Kidney (tissue), 14 donors: ENCODE results near the gene FBXL17. TPM values are rescaled to one million over a fixed set of nuclear protein-coding genes. Genes with fewer than 3 reads are reported as not detected.

Experiments
- DNase-seq, 5 donors: peaks; one replicate each; pipeline ENCODE4 v3.0.0-alpha.2; 2013 to 2020
- FAIRE-seq: peaks from 2 replicates; lab custom pipeline; 2012; peaks lifted over from hg19 to GRCh38; lab: Jason Lieb, UNC
- H3K27ac ChIP-seq, 2 donors: one replicate each; pipeline ENCODE4 v1.7.0; 2013; ENCODE audit warnings: low read depth in 2 of 2, low read length in 2 of 2, inconsistent platforms in 1 of 2
- H3K27me3 ChIP-seq: one replicate; pipeline ENCODE4 v1.7.1; 2013; ENCODE audit warnings: low read length, inconsistent platforms; ENCODE audit not compliant: control insufficient read depth, insufficient read depth
- H3K36me3 ChIP-seq, 3 donors: one replicate each; pipeline versions ENCODE4 v1.7.0 to v1.7.1; 2013; ENCODE audit warnings: low read length in 3 of 3, control low read depth in 1 of 3, inconsistent platforms in 1 of 3; ENCODE audit not compliant: insufficient read depth in 3 of 3, control insufficient read depth in 2 of 3
- H3K4me1 ChIP-seq, 3 donors: one replicate each; pipeline versions ENCODE4 v1.7.0 to v1.7.1; 2013; ENCODE audit warnings: low read length in 3 of 3, inconsistent platforms in 1 of 3, low read depth in 1 of 3; ENCODE audit not compliant: control insufficient read depth in 2 of 3, insufficient read depth in 2 of 3
- H3K4me3 ChIP-seq, 3 donors: one replicate each; pipeline versions ENCODE4 v1.7.0 to v1.8.1; 2013; ENCODE audit warnings: low read length in 3 of 3, control low read depth in 1 of 3, inconsistent platforms in 1 of 3
- H3K9ac ChIP-seq, 3 donors: one replicate each; pipeline versions ENCODE4 v1.7.0 to v1.7.1; 2013; ENCODE audit warnings: low read length in 3 of 3, control low read depth in 1 of 3, inconsistent platforms in 1 of 3
- H3K9me3 ChIP-seq, 3 donors: one replicate each; pipeline versions ENCODE4 v1.7.0 to v1.7.1; 2013; ENCODE audit warnings: low read length in 3 of 3, control low read depth in 1 of 3, inconsistent platforms in 1 of 3; ENCODE audit not compliant: control insufficient read depth in 2 of 3, insufficient read depth in 1 of 3
- CTCF ChIP-seq: IDR thresholded peaks from 3 replicates; pipeline ENCODE4 v1.5.1; 2012; ENCODE audit warnings: mild to moderate bottlenecking, moderate library complexity, borderline replicate concordance; ENCODE audit not compliant: insufficient read depth; ENCODE audit errors: extremely low read depth
- intact Hi-C: fragments of 100-400 bp; cut with DNase I; formaldehyde crosslinking; loops from one replicate; pipeline ENCODE4 v1.11.1; 2022
- polyA plus RNA-seq: library from polyadenylated mRNA; stranded (reverse); fragments of 350-450 nt; fragmentation: Illumina TruSeq; extraction: RNeasy Lipid Tissue Mini Kit (QIAGEN cat#74804); gene quantifications from one replicate; pipeline ENCODE4 v1.2.3, GENCODE V29; 2014; ENCODE audit warnings: low read depth, low replicate concordance; ENCODE audit not compliant: insufficient read depth
- total RNA-seq: library from RNA; stranded (reverse); fragmentation: NEBNext Ultra II Directional; extraction: Animal tissue kit (Norgen Biotek cat#: 25700); gene quantifications from one replicate; pipeline ENCODE4 v1.2.1, GENCODE V29; 2021
- donor health status: control.
- donor health status: control.
- donor health status: control.
- donor health status: control.
- donor health status: control.
- donor health status: DM: yes; HTN: yes; CAD: no.
- donor health status: Normal renal cell carcinoma (clear cell type).

FBXL17 gene
- total and polyA plus RNA-seq, 2 donors from 2014 or later: 11.7 to 26.5 TPM

DNA sequence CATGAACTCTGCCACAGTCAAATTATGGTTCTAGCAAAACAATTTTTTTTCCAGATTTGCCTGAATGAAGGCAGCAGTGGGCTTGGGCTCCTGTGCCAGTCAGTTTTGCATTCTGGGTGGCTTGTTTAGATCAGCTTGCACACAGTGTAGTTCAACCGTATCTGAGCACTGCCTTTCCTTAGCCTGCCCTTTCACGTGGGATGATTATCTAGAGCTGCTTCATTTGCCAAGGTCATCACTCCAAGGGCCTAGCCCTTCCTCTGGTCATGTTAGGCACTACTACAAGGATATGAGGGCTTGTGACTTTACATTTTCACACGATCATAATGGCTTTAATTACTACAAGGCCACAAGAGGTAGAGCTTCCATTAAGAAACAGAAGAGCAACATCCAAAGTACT lies 560.6 kb downstream of the FBXL17 start:
- DNase-seq (no peak), FAIRE-seq (no peak)
- intact Hi-C loops: no loop called here
- TF ChIP-seq CTCF: no peak
- Histone ChIP-seq H3K27ac (no peak overlapping the region), H3K4me1 (no peaks in the 10 kb centered on the region), H3K36me3 (no peaks in the 10 kb centered on the region), H3K4me3 (no peak overlapping the region), H3K9me3 (peaks cover 0 to 5% (median 0%) of the 10 kb centered on the region in 3 donors), H3K9ac (no peak overlapping the region), H3K27me3 (no peaks in the 10 kb centered on the region)

DNA sequence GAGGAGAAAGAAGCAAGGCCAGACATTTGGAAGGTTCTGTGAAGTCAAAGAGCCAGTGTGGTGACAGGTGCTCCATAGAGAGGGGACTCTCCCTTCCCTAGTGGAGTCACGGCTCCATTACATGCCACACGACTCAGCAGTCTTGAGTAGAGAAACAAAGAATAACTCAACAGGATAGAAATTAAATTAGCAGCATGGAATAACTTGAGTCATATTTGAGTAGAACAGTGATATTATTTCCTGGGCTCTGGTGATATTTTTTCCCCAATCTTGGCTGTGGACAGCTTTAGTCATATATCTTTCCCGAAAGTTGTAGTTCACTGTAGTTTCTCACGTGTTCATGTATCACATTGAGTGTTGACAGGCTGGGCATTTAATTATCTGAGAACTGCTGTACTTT lies 561.5 kb downstream of the FBXL17 start:
- H3K27ac ChIP-seq: no peak overlapping the region
- no peak overlapping the region for H3K9ac ChIP-seq
- peaks cover 0 to 5% (median 0%) of the 10 kb centered on the region in 3 donors for H3K9me3 ChIP-seq
- H3K27me3 ChIP-seq: no peaks in the 10 kb centered on the region
- intact Hi-C loops: no loop called here
- TF ChIP-seq CTCF: no peak
- no peak overlapping the region for H3K4me3 ChIP-seq
- FAIRE-seq: no peak
- DNase-seq: no peak
- H3K4me1 ChIP-seq: no peaks in the 10 kb centered on the region
- H3K36me3 ChIP-seq: no peaks in the 10 kb centered on the region

DNA sequence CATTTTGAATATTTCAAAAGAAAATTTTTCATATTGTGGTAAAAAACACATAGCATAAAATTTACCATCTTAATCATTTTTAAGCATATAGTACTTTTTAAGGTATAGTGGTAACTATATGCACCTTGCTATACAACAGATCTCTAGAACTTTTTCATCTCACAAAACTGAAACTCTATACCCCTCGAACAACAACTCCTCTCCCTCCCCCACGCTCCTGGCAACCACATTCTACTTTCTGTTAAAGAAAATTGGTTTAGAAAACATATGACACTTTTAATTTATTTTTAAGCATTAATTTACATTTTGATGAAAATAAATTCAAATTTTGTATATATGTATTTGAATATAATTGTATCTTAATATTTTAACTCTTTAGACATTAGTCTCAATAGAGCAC lies 563.9 kb downstream of the FBXL17 start:
- no peak overlapping the region for H3K27ac ChIP-seq
- no peak overlapping the region for H3K9ac ChIP-seq
- no peak for TF ChIP-seq CTCF
- DNase-seq (peak in 3 of 5 donors; percentile 37 to 60 (median 50)), FAIRE-seq (peak; percentile 83)
- H3K27me3 ChIP-seq: no peaks in the 10 kb centered on the region
- no peaks in the 10 kb centered on the region for H3K36me3 ChIP-seq
- no peaks in the 10 kb centered on the region for H3K4me1 ChIP-seq
- peaks cover 0 to 5% (median 0%) of the 10 kb centered on the region in 3 donors for H3K9me3 ChIP-seq
- H3K4me3 ChIP-seq: no peak overlapping the region
- intact Hi-C loops: no loop called here

- no peak for TF ChIP-seq CTCF
- Histone ChIP-seq H3K27me3 (no peaks in the 10 kb centered on the region), H3K9me3 (peaks cover 0 to 5% (median 0%) of the 10 kb centered on the region in 3 donors), H3K4me3 (no peak overlapping the region), H3K9ac (no peak overlapping the region), H3K36me3 (no peaks in the 10 kb centered on the region), H3K27ac (no peak overlapping the region), H3K4me1 (no peaks in the 10 kb centered on the region)
- no peak for DNase-seq
- intact Hi-C loops: no loop called here
- FAIRE-seq: no peak
These were observed 564.5 kb downstream of the FBXL17 start for GRCh38 chr5:107817436-107817835.
